HS-27A (cell line): ENCODE data around the gene RDH13.

Source experiments
- DNase-seq: peaks from one replicate; pipeline ENCODE4 v3.0.0-alpha.2; 2012; ENCODE audit warnings: low read depth, missing footprints

Gene RDH13

GRCh38 chr19:55091955-55092354 lies 29.0 kb upstream of the RDH13 start:
- DNase-seq, result no peak

- no peak for DNase-seq
Observed at GRCh38 chr19:55091126-55091910, 28.4 kb upstream of the RDH13 start.

DNA sequence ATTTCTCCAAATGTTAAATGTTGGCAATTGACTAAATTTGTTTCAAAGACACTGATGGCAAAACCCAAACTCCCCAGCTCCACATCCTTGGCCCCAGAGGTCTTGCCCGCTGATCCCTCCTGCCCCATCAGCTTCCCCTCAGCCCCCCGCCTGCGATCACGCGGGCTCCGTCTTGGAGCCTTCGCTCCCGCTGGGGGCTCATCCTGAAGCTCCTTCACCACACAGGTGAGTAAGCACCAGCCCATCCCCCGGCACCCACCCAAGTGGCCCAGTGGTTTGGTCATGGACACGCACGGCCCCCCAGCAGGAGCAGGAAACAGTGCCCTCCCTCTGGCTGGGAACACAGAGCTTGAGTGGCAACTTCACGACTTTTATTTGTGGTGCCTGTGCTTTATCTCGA lies 27.6 kb upstream of the RDH13 start:
- no peak for DNase-seq

GRCh38 chr19:55089342-55089944 lies 26.5 kb upstream of the RDH13 start:
- no peak for DNase-seq

DNA sequence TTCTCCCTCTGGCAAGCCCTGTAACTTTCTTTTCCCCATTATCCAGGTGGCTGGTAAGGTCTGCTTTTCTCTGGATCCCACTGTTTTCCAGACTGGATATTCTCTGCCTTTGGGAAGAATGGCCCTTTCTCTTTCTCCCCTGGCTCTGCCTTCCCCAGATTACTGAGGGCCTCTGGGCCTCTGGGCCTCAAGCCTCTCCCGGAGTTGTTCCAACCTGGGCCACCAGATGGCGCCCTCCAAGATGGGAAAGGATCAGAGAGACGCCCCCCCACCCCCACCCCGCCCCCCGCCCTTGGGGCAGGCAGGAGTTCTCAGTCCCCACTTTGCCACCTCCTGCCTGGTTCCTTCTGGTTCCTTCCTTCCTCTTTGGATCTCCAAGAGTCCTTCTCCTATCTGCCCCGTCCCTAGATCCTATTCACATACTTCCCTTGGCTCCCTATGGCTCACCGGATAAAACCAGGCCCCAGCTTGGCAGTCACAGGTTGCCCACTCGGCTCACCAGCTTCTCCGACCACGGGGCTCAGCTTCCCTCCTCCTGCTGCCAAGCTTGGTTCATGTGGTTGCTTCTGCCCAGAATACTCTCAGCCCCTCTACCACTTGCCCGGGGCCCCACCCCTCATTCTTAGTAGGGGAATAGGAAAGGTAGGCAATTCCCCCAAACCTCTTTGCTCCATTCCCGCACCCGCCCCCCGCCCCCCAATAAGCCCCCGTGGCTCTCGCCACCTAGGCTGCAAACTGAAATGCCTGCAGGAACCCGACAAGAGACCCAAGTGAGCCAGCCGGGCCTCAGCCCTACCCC lies 25.8 kb upstream of the RDH13 start:
- peak; percentile 41 for DNase-seq

DNA sequence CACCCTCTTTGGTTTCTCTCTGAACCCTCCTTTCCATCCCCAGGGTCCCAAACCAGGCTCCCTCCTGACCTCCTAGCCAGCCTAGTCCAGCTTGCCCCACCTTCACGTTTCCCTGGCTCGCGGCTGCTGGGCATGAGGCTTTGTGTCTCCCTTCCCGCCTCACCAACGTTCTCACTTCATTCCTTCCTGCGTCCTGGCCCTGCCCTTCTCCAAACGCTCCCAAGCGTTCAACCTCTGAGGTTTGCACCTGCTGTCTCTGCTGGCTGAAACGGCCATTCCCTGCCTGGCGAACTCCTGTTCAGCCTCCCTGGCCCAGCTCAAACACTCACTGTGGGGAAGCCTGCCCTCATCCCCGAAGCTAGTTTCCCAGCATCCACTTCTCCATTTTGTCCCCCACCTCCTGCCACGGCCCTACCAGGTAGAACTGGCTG lies 25.1 kb upstream of the RDH13 start:
- DNase-seq, result no peak

DNA sequence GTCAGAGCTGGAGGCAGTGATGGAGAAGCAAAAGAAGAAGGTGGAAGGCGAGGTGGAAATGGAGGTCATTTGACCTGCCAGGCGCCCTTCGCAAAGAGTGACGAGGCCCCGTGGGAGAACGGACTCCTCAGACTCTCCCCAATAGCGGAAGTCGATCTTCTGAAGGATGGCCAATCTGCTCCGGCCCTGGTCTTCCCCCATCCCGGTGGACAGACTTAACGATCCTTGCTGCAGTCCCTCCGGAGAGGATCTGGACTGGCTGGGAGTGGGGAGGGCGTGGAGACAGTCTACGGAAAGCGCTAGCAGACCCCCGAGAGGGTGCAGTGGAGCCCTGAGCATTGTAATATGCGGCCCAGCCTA lies 24.6 kb upstream of the RDH13 start:
- no peak for DNase-seq

GRCh38 chr19:55086730-55087541 lies 24.0 kb upstream of the RDH13 start:
- no peak for DNase-seq

DNA sequence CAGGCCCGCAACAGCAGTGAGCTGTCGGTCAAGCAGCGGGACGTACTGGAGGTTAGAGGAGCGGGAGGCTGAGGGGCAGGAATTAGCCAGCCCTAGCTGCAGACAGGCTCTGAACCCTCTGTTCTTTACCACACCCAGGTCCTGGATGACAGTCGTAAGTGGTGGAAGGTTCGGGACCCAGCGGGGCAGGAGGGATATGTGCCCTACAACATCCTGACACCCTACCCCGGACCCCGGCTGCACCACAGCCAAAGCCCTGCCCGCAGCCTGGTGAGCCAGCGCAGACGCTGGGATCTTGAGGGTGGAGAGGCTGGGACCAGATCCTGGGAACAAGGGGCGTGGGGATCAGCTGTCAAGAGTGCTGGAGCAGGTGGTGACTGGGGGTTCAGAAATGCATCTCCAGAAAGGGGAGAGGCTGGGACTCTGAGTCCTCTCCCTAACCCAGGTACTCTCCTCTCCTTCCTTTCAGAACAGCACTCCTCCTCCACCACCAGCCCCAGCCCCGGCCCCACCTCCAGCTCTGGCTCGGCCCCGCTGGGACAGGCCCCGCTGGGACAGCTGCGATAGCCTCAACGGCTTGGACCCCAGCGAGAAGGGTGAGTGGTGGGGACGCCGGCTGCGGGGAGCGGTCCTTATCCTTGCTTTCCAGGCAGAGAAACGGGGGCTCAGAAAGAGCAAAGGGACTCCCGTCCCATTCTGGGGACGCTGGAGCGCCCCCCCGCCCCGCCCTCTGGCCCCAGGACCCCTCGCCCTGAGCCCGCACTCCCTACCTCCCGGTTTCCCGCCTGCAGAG lies 23.2 kb upstream of the RDH13 start:
- DNase-seq, result no peak

GRCh38 chr19:55084416-55084815 lies 21.5 kb upstream of the RDH13 start:
- DNase-seq, result no peak

GRCh38 chr19:55083004-55083850 lies 20.3 kb upstream of the RDH13 start:
- DNase-seq, result no peak

DNA sequence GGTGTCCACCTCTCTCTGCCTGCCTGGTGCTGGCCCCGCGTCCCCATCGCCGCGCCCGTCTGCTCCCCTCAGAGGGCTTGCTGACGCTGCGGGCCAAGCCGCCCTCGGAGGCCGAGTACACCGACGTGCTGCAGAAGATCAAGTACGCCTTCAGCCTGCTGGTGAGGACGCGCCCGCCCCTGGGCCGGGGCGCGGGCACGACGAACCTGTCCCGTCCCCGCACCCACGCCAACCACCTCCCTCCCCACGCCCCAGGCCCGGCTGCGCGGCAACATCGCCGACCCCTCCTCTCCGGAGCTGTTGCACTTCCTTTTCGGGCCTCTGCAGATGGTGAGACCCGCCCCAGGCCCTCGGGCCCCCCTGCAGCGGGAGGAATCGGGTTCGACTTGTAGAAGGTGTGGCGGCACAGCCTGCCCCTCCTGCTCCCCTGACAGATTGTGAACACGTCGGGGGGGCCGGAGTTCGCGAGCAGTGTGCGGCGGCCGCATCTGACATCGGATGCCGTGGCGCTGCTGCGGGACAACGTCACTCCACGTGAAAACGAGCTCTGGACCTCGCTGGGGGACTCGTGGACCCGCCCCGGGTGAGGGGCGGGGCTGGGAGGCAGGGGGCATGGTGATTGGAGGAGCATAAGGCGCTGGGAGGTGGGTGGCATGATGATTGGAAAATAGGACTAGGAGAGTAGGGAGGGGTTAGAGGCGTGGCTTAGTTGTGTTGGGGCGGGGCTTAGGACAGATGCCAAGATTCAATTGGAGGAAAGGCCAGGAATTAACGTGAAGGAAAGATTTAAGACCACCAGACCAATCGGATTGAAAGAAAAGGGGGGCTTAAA lies 19.3 kb upstream of the RDH13 start:
- no peak for DNase-seq

- DNase-seq, result no peak
Observed at GRCh38 chr19:55081770-55082019, 18.7 kb upstream of the RDH13 start.

DNA sequence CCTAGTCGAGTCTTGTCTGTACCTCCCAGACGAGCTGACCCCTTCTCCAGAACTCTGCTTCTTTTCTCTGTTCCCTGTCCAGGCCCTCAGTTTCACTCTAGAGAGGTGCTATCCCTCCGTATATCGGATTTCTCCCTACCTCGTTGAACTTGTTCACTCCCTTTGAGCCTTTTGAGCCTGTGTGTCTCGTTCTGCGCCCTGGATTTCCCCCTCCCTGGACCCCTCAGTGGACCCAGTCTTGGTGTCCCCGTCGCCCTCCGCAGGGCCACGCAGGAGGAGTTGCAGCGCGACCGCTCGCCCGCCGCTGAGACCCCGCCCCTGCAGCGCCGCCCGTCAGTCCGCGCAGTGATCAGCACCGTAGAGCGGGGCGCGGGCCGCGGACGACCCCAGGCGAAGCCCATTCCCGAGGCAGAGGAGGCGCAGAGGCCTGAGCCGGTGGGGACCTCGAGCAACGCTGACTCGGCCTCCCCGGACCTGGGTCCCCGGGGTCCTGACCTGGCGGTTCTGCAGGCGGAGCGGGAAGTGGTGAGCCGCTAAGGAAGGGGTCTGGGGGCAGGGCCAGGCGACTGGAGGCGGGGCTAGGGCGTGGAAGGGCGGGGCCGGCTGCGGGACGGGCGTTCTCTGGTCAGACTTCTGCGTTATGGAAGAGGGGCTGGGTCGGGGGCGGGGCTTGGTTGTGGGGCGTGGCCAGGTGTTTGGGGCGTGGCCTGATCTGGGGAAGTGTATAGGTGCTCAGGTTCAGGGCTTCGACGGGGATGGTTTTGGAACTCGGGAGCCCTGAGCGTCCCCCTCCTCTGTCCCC lies 18.2 kb upstream of the RDH13 start:
- no peak for DNase-seq

- DNase-seq, result no peak
Observed at GRCh38 chr19:55080121-55080967, 17.4 kb upstream of the RDH13 start.

DNA sequence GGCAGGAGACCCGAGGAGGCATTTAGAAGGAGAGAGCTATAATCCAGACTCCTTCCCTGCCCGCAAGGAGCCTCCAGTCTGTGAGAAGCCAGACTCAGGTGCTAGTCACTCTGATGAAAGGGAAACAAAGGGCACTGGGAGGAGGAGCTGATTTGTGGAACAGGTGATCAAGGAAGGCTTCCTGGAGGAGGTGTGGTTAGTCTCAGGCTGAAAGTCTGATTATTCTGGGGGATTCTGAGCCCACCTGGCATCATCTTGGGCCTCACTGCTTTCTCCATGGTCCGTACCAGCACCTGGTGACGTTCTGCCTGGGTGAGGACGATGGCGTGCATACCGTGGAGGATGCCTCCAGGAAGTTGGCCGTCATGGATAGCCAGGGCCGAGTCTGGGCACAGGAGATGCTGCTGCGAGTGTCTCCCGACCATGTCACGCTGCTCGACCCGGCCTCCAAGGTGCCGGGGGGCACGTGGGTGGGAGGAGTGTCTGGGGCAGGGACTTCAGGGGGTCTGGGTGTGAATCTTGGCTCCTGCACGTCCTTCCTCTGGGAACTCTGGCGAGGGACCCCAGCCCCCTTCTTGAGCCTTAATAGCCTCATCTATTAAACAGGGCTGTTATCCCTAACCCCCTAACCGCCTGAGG lies 16.6 kb upstream of the RDH13 start:
- DNase-seq, result no peak

DNA sequence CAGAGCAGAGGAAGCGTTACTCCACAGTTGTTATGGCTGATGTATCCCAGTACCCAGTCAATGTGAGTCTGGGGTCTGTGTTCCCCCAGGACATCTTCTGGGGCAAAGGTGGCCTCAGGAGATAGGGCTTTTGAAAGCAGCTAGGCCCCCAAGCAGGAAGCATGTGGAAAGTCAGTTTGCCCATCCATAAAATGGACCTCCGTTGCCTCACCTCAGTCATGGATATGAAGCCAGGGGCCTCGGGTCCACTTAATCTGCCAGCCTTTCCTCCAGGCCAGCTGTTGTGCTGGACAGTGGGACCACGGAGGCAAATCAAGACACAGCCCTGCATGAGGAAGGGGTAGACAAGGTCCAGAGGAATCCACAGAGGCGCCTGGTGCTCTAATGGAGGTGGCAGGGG lies 16.0 kb upstream of the RDH13 start:
- DNase-seq, result no peak

GRCh38 chr19:55077106-55077505 lies 14.2 kb upstream of the RDH13 start:
- DNase-seq, result no peak
